Measurements from ENCODE around the gene AAMDC.
"Not testable (repeated sequence)": the region's sequence is repeated elsewhere in the genome, so short reads cannot be mapped to it uniquely, and the experiment has no call there.

AAMDC gene

DNA sequence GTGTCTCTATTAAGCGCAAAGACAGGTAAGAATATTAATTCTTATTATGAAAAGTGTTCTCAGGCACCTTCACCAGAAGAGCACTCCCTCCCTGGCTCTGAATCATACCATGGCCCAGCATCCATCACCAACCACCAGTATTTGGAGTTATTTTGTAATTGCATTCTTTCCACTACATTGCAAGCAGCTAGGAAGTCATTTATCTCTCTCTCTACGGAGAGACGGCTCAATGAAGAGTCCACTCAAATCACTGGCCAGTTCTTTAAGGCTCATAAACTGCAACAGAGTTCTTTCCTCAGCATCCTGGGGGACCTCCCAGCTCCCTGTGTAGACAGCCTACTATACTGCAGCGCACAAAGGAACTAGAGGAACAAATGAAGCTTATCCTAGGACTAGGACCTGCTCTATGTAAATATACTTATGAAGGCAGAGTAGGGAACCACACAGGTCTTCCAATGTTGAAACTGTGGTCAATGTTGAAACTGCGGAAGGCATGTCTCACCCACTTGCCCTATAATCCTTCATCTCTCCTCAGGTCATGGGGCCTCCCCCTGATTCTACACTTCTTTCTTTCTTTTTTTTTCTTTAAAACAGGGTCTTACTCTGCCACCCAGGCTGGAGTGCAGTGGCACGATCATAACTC, 63.4 kb downstream of the AAMDC start:
- no peak for DNase-seq (ENCODE audit: low read depth in 2 of 2, low spot score in 1 of 2)

DNA sequence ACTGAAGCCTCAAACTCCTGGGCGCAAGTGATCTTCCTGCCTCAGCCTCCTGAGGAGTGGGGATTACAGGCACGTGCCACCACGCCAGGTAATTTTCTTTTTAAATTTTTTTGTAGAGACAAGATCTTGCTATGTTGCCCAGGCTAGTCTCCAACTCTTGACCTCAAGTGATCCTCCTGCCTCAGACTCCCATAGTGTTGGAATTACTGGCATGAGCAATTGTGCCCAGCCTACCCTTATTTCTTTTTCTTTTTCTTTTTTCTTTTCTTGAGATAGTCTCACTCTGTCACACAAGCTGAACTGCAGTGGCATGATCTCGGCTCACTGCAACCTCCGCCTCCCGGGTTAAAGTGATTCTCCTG, 63.9 kb downstream of the AAMDC start:
- no peak for DNase-seq (ENCODE audit: low read depth in 2 of 2, low spot score in 1 of 2)

DNA sequence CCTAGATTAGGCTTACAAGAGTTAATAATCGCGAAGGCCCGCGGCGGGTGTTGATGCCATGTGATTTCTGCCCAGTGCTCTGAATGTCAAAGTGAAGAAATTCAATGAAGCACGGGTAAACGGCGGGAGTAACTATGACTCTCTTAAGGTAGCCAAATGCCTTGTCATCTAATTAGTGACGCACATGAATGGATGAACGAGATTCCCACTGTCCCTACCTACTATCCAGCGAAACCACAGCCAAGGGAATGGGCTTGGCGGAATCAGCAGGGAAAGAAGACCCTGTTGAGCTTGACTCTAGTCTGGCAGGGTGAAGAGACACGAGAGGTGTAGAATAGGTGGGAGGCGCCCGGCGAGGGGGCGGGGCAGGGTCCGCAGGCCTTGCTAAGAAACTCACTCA, 65.5 kb downstream of the AAMDC start:
- DNase-seq (ENCODE audit: low read depth in 2 of 2, low spot score in 1 of 2), result no peak

DNA sequence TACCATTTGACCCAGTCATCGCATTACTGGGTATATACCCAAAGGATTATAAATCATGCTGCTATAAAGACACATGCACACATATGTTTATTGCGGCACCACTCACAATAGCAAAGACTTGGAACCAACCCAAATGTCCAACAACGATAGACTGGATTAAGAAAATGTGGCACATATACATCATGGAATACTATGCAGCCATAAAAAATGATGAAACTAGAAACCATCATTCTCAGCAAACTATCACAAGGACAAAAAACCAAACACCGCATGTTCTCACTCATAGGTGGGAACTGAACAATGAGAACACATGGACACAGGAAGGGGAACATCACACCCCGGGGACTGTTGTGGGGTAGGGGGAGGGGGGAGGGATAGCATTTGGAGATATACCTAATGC, 68.1 kb downstream of the AAMDC start:
- not testable (repeated sequence) for DNase-seq (ENCODE audit: low read depth in 2 of 2, low spot score in 1 of 2)

DNA sequence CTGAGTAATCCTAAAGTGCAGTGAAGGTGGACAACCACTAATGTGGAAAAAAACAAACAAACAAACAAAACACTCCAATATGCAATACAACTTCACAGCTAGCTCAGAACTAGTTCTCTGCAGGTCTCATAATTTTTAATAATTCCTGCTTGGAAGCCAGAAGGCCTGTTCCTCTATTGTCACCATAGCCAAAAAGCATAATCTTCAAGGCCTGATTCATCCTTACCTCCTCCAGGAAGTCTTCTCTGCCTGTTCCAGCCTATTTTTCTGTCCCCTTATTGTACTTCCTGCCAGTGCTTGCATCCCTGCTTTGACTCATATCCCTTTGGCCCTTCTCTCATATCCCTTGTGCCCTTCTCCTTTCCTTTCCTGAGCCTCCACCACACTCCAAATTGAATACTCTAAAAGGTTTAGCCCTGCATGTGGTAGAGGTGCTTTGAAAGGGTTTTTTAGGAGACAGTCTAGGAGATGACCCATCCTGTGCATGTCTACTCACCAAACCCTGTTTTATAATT, 69.2 kb downstream of the AAMDC start:
- DNase-seq (ENCODE audit: low read depth in 2 of 2, low spot score in 1 of 2), result not testable (repeated sequence)

DNA sequence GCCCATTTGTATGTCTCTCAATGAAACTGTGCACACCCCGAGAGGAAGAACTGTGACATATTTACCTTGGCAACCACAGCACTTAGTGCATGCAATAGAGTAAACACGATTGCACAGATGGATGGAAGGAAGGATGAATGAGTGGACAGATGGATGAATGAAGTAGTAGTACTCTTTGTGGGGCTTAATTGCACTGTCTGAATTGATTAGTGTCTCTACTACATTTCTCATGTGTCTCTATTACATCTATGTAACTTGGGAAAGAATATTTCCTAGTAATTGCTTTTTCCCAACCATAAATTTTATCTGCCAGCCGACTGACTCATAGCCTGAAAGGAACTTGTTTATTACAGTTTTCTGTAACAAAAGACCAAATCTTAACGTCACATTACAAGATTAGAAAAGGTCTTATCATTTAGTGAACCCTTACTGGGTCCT, 69.7 kb downstream of the AAMDC start:
- DNase-seq (ENCODE audit: low read depth in 2 of 2, low spot score in 1 of 2), result not testable (repeated sequence)

DNA sequence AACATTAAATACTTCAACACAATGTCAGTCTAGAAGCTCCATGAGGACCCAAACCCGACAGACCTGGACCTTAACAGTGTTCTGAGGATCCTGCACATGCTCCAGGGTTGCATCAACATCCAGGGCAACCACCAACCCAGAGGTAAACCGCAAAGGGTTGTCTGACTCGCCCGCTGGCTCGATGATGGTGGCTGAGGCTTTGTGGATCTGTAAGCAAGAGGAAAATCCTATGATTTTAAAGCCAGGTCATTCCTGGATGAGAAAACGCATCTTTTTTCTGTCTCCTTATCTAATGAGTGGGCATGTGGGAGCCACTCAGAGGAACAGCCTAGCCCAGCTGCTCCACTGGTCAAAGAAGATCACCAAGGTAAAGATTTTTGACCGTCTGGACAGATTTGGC, 70.3 kb downstream of the AAMDC start:
- DNase-seq (ENCODE audit: low read depth in 2 of 2, low spot score in 1 of 2), result not testable (repeated sequence)

DNA sequence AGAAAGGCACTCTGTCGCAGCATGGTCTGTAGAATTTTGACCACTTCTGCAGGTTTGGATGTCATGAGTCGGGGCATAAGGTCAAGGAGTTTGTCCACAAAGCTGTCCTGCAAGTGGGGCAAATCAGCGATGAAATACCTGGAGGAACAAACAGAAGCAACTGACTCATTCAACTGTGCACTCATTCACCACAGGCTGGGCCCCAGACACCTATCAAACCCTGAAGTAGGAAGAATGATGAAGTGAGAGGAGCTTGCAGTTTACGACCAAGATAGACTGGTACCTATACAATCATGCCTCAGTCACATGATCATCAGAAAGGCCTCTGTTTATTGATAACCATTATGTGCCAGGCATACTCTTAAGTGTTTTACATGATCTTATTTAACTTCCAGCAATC, 70.8 kb downstream of the AAMDC start:
- DNase-seq (ENCODE audit: low read depth in 2 of 2, low spot score in 1 of 2), result not testable (repeated sequence)

DNA sequence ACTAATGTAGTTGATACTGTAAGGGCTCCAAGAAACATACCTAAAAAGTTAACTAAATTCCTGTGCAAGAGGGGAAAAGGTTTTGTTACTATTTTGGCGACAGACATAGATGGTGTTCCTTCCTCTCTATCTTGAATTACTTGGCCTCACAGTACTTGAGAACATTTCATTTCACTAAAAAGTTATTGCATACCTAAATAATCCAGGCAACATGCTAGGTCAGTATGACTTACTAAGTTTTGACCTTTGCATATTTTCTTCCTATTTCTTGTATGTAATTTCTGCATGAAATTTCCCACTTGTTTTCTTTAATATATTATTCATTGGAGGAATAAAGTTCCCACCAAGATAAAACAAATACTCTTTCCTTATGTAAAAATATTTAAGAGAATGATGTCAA, 74.0 kb downstream of the AAMDC start:
- DNase-seq (ENCODE audit: low read depth in 2 of 2, low spot score in 1 of 2), result not testable (repeated sequence)

DNA sequence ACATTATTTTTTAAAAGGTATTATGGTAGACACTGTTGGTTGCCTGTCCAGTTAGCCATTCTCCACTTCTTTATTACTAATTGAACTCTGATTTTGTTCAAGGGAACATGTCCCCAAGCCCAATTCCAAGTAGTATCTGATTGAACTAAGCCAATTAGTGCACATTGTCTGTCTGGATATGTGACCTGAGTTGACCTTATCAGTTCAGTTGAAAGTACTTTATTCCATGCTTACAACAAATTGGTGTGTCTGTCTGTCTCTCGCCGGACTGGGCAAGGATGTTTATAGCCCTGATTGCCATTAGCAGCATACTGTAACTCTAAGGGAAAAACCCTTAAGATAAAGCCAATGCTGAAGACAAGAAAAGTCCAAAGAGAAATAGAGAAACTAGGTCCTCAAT, 87.9 kb downstream of the AAMDC start:
- DNase-seq (ENCODE audit: low read depth in 2 of 2, low spot score in 1 of 2), result no peak

DNA sequence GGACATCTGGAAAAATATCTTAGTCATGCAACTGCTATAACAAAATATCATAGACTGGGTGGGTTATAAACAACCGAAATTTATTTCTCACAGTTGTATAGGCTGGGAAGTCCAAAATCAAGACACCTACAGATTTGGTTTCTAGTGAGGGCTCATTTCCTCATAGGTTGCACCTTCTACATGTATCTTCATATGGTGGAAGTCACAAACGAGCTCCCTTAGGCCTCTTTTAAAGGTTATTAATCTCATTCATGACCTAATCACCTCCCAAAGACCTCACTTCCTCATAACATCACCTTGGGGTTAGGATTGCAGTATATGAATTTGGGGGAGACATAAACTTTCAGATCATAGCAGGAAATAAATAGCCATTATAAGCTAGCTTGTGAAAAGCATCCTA, 88.3 kb downstream of the AAMDC start:
- no peak for DNase-seq (ENCODE audit: low read depth in 2 of 2, low spot score in 1 of 2)

DNA sequence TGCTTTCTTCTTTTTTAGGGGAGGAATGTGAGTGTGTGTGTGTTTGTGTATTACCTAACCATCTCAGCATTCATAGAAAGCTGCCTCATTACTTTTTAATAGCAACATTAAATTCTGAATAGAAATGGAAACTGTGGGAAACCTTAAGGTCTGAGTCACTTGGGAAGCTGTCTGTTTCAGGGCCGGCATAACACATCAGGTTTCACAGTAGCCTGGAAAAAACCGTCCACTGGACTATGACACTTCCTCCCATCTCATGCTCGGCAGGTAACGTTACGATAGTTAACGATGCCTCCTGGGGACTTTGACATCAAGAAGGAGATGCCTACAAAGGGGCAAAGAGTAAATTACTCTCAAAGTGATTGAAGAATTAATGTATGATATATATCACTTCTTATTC, 89.9 kb downstream of the AAMDC start:
- not testable (repeated sequence) for DNase-seq (ENCODE audit: low read depth in 2 of 2, low spot score in 1 of 2)

DNA sequence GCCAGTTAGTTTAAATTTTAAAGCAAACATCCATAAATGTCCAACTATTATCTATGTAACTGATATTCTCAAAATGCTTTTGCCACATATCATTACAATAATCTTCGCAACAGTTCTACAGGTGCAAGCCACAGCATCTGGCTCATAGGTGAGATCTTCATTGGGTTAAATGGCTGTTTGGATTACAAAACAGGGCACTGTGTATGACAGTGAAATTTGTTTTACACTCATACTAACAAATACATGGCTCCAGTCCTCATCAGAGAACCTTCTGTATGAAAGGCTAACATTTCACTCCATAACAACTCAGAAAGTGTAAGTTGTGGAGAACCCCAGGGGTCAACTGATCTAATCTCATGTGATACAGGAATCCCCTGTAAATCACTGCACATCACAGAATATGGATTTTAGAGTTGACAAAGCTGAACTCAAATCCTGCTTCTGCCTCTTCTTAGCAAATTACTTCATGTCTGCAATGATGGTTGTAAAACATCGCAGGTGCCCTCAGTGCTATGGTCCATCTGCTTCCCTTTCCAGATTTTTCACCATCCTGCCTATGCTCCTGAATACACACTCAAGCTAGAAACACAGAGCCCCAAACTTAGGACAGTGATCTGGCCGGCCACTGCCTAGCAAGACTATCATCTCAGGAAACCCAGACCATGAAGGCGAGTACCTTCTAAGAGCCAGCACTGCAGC, 92.8 kb downstream of the AAMDC start:
- DNase-seq (ENCODE audit: low read depth in 2 of 2, low spot score in 1 of 2), result not testable (repeated sequence)

DNA sequence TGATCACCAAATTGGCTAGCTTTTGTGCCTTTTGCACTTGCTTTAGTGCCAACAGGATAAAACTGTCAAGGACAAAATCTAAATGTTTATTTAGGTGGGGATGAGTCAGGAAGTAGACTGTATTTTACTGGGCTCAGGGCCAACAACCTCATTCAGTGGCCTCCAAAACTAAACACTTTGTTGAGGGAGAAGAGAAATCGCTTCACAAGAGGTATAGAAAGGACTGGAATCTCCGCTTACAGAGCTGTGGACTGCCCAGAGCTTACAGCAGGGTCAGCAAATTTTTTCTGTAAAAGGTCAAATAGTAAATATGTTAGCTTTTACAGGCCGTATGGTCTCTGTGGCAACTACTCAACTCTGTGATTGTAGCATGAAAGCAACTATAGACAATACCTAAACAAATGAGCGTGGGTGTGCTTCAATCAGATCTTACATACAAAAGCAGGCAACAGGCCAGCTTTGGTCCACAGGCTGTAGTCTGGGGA, 93.4 kb downstream of the AAMDC start:
- not testable (repeated sequence) for DNase-seq (ENCODE audit: low read depth in 2 of 2, low spot score in 1 of 2)

DNA sequence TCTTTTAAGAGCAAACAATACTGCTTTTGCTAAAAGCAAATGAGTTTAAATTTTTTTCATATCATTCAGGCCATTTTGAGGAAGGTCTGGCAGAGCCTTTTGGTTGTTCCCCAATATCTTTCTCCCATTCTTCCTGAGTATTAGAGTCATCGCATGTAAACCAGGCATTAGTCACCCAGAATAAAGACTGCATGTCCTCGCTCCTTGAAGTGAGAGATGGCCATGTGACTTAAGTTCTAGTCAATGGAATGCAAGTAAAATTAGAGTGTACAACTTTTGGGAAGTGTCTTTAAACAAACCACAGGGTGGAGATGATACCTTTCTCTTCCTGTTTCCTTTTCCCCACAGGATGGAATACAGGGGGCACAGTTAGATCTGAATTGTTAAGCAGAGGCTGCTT, 96.8 kb downstream of the AAMDC start:
- DNase-seq (ENCODE audit: low read depth in 2 of 2, low spot score in 1 of 2), result not testable (repeated sequence)

All from stimulated activated CD8-positive, alpha-beta memory T cell treated with anti-CD3 and anti-CD28 coated beads, Interleukin-4, amount 100 ng/mL, for 1 hour (primary cell).